ENCODE measurements around the gene RPS6KC1. TPM values are rescaled to one million over a fixed set of nuclear protein-coding genes. Genes with fewer than 3 reads are reported as not detected.

RPS6KC1 gene
- total RNA-seq, 1 experiment from 2014 or later: 16.9 TPM

DNA sequence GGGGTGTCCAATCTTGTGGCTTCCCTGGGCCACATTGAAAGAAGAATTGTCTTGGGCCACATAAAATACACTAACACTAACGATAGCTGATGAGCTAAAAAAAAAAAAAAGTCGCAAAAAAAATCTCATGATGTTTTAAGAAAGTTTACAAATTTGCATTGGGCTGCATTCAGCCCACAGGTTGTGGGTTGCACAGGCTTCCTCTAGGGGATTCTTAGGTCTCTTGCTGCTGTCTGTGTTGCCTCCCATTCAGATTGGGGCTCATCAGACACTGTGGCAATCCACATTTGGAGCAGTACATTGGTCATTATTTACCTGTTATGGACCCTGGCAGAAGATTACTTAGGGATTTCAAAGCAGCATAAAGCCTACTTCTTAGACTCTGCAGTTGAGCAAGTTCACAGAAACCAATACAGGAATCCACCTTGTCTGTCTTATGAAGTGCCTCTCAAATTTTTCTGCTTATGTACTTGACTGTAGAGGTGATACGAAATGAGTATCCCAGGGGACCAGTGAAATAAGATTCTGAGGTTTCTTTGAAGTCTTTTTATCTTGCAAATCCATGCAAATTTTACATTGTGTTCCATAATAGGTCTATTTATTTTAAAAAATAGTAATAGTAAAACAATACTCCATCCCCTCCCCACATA lies 205.5 kb downstream of the RPS6KC1 start:
- TF ChIP-seq, protein P1, sequence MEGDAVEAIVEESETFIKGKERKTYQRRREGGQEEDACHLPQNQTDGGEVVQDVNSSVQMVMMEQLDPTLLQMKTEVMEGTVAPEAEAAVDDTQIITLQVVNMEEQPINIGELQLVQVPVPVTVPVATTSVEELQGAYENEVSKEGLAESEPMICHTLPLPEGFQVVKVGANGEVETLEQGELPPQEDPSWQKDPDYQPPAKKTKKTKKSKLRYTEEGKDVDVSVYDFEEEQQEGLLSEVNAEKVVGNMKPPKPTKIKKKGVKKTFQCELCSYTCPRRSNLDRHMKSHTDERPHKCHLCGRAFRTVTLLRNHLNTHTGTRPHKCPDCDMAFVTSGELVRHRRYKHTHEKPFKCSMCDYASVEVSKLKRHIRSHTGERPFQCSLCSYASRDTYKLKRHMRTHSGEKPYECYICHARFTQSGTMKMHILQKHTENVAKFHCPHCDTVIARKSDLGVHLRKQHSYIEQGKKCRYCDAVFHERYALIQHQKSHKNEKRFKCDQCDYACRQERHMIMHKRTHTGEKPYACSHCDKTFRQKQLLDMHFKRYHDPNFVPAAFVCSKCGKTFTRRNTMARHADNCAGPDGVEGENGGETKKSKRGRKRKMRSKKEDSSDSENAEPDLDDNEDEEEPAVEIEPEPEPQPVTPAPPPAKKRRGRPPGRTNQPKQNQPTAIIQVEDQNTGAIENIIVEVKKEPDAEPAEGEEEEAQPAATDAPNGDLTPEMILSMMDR (conservative IDR thresholded peaks at IDR 0.05): no peak
- Histone ChIP-seq H2BK5ac (ENCODE audit: insufficient read length, low read length) (no peak overlapping the region), H3K79me2 (ENCODE audit: insufficient read depth, low read length) (no peaks in the 10 kb centered on the region), H2BK120ac (ENCODE audit: low read depth, low read length, poor library complexity, severe bottlenecking) (no peak overlapping the region), H3T11ph (ENCODE audit: low read length) (no peak overlapping the region), H3K4me1 (ENCODE audit: insufficient read depth, low read length) (peaks cover 2% of the 10 kb centered on the region), H3K23me2 (ENCODE audit: insufficient read length, low read depth, low read length, poor library complexity, severe bottlenecking) (no peaks in the 10 kb centered on the region), H3K27me3 (ENCODE audit: insufficient read depth, low read length) (no peaks in the 10 kb centered on the region), H3K9me3 (ENCODE audit: control insufficient read depth, low read depth, low read length) (no peaks in the 10 kb centered on the region), H4K20me1 (ENCODE audit: control insufficient read depth, insufficient read depth, insufficient read length) (no peaks in the 10 kb centered on the region), H3K79me1 (ENCODE audit: insufficient read depth, low read depth, low read length, poor library complexity, severe bottlenecking) (no peaks in the 10 kb centered on the region), H3K9ac (ENCODE audit: extremely low read depth, insufficient read length, low read length) (no peak overlapping the region), H3K14ac (ENCODE audit: insufficient read depth, low read length) (no peak overlapping the region), H4K91ac (ENCODE audit: insufficient read length, low read depth, low read length) (no peak overlapping the region), H2AK5ac (ENCODE audit: insufficient read length, low read length) (no peak overlapping the region), H4K8ac (replicated peaks; ENCODE audit: insufficient read length, low read depth, low read length) (no peak overlapping the region), H2BK12ac (ENCODE audit: insufficient read length, low read depth, low read length) (no peak overlapping the region), H3K18ac (ENCODE audit: insufficient read length, low read depth, low read length) (no peak overlapping the region), H4K5ac (ENCODE audit: insufficient read length, low read depth, low read length) (no peak overlapping the region), H3K4ac (ENCODE audit: low read depth, low read length) (no peak overlapping the region), H3K56ac (ENCODE audit: insufficient read length, low read depth, low read length) (no peak overlapping the region), H2AFZ (ENCODE audit: low read length) (no peak overlapping the region), H2BK20ac (ENCODE audit: low read depth, low read length, poor library complexity, severe bottlenecking) (no peak overlapping the region), H3K4me2 (ENCODE audit: insufficient read depth, insufficient read length, low read length) (no peak overlapping the region), H3K23ac (ENCODE audit: insufficient read length, low read depth, low read length) (no peak overlapping the region), H2BK15ac (ENCODE audit: low read depth, low read length) (no peak overlapping the region), H3K27ac (ENCODE audit: insufficient read length, low read depth, low read length) (no peak overlapping the region)
- no CpG with 5 or more reads among the region's 3 CpGs for WGBS (ENCODE audit: extremely low coverage, insufficient read length, low lambda C conversion rate)
- H3K4me1 Mint-ChIP-seq: peaks cover 19 to 23% of the 10 kb centered on the region in 2 experiments
- no peaks in the 10 kb centered on the region for H3K36me3 Mint-ChIP-seq (ENCODE audit: insufficient read depth in 1 of 3, low read depth in 3 of 3)
- H3K4me3 Mint-ChIP-seq: no peak overlapping the region
- H3K27ac Mint-ChIP-seq: no peak overlapping the region
- H3K9me3 Mint-ChIP-seq: no peaks in the 10 kb centered on the region
- no peaks in the 10 kb centered on the region for H3K27me3 Mint-ChIP-seq (ENCODE audit: low read depth)
- DNase-seq: no peak

Data from H9 (cell line).